HepG2 (cell line): ENCODE data around the gene B4GALT1. TPM values are rescaled to one million over a fixed set of nuclear protein-coding genes. Genes with fewer than 3 reads are reported as not detected.

Experiments used
- ATAC-seq: fragments of 200-7000 bp; cut with Tn5 transposase; 3 replicates; pipeline ENCODE4 v1.9.1; 2020; ENCODE audit warnings: mild to moderate bottlenecking, moderate library complexity
- BruUV-seq: library from RNA; stranded (reverse); fragments of 400-500 nt; replicated peaks from 2 replicates; lab custom pipeline; 2021; lab: Mats Ljungman, UMichigan
- CTCF ChIA-PET: fragments of 300-600 bp; formaldehyde crosslinking; extraction: SDS; loops from one replicate; lab custom pipeline; 2021; ENCODE audit warnings: low total read pairs, inconsistent platforms, low intra/inter-chr PET ratio; lab: Yijun Ruan, JAX
- POLR2A ChIA-PET: fragments of 350-600 bp; sonication (Branson Sonifier 250); formaldehyde crosslinking; loops from one replicate; lab custom pipeline; 2020; ENCODE audit warnings: antibody characterized with exemption, inconsistent platforms; lab: Yijun Ruan, JAX
- DNase-seq: peaks from one replicate; pipeline ENCODE4 v3.0.0-alpha.2; 2015; ENCODE audit warnings: low spot score
- FAIRE-seq: peaks from 3 replicates; lab custom pipeline; 2011; peaks lifted over from hg19 to GRCh38; lab: Jason Lieb, UNC
- H2AFZ ChIP-seq: one replicate; pipeline ENCODE4 v1.6.1; 2011; ENCODE audit warnings: low read length, inconsistent platforms
- H3K27ac ChIP-seq: fragments of 300-600 bp; 3 replicates; pipeline ENCODE4 v1.8.0; 2011; ENCODE audit warnings: mixed run types, mild to moderate bottlenecking, mixed read lengths, low read length, inconsistent platforms; ENCODE audit not compliant: insufficient read depth; ENCODE audit errors: extremely low read length
- H3K27me3 ChIP-seq, 2 experiments: fragments of 200-600 bp in 1 of 2; 2 replicates in 1 of 2; 3 replicates in 1 of 2; pipeline versions ENCODE4 v1.6.0 to v1.8.0; 2011; ENCODE audit warnings: low read length in 2 of 2, mild to moderate bottlenecking in 2 of 2, moderate library complexity in 2 of 2, inconsistent platforms in 1 of 2; ENCODE audit not compliant: insufficient read depth in 2 of 2, control insufficient read depth in 1 of 2
- H3K36me3 ChIP-seq, 2 experiments: fragments of 200-600 bp in 1 of 2; replicated peaks in 1 of 2; 2 replicates in 1 of 2; 3 replicates in 1 of 2; pipeline versions ENCODE4 v1.5.1 to v1.8.0; 2011; ENCODE audit warnings: low read length in 2 of 2, inconsistent platforms in 1 of 2; ENCODE audit not compliant: insufficient read depth in 2 of 2, control insufficient read depth in 1 of 2
- H3K4me1 ChIP-seq: 2 replicates; pipeline ENCODE4 v1.5.1; 2012; ENCODE audit warnings: low read length, inconsistent platforms; ENCODE audit not compliant: insufficient read depth
- H3K4me2 ChIP-seq: 2 replicates; pipeline ENCODE4 v1.6.0; 2011; ENCODE audit warnings: low read depth, low read length, inconsistent platforms
- H3K4me3 ChIP-seq, 3 experiments: fragments of 200-600 bp in 1 of 3; sonication (generic), shearing (Covaris generic) in 1 of 3; replicated peaks in 1 of 3; 2 replicates each; pipeline ENCODE4 v1.5.1; 2011 to 2016; ENCODE audit warnings: low read length in 3 of 3, inconsistent platforms in 2 of 3, low read depth in 2 of 3, mild to moderate bottlenecking in 2 of 3, control low read depth in 1 of 3, mixed read lengths in 1 of 3; ENCODE audit not compliant: insufficient read depth in 1 of 3
- H3K79me2 ChIP-seq: one replicate; pipeline ENCODE4 v1.6.1; 2011; ENCODE audit warnings: low read length, inconsistent platforms; ENCODE audit not compliant: insufficient read depth
- H3K9ac ChIP-seq: 2 replicates; pipeline ENCODE4 v1.6.0; 2011; ENCODE audit warnings: mild to moderate bottlenecking, low read depth, low read length, inconsistent platforms; ENCODE audit not compliant: insufficient read depth
- H3K9me3 ChIP-seq: 2 replicates; pipeline ENCODE4 v1.5.1; 2012; ENCODE audit warnings: mild to moderate bottlenecking, low read length
- H4K20me1 ChIP-seq: 2 replicates; pipeline ENCODE4 v1.6.0; 2011; ENCODE audit warnings: inconsistent platforms, mild to moderate bottlenecking, low read length, moderate library complexity; ENCODE audit not compliant: insufficient read depth
- FOXM1 ChIP-seq: sonication (generic); formaldehyde crosslinking; IDR thresholded peaks from 2 replicates; pipeline ENCODE4 v1.5.0; 2020; ENCODE audit warnings: missing genetic modification reagents
- RAD21 ChIP-seq: fragments of 450-650 bp; formaldehyde crosslinking; IDR thresholded peaks from 2 replicates; pipeline ENCODE4 v1.5.0; 2020; ENCODE audit warnings: mild to moderate bottlenecking
- TBL1XR1 ChIP-seq: fragments of 150-350 bp; IDR thresholded peaks from 2 replicates; pipeline ENCODE4 v1.6.1; 2014; ENCODE audit warnings: borderline replicate concordance, low read length; ENCODE audit not compliant: partially characterized antibody
- ZBTB21 ChIP-seq: sonication (generic); formaldehyde crosslinking; IDR thresholded peaks from 2 replicates; pipeline ENCODE4 v1.4.0; 2020; ENCODE audit warnings: missing genetic modification reagents
- ZNF768 ChIP-seq: sonication (generic); formaldehyde crosslinking; IDR thresholded peaks from 2 replicates; pipeline ENCODE4 v1.4.0; 2020; ENCODE audit warnings: missing genetic modification reagents
- WGBS: methylation state at CpG from one replicate; pipeline ENCODE4 v1.1.6; 2017; ENCODE audit warnings: low lambda C conversion rate; 5-methylcytosine and 5-hydroxymethylcytosine counted together
- in situ Hi-C: cut with HindIII; loops from 2 replicates; pipeline ENCODE4 v1.10.0; 2017; ENCODE audit warnings: low pct_unique_long_range_greater_than_20kb; ENCODE audit not compliant: extremely low pct_ligation_motif_present
- intact Hi-C: fragments of 100-400 bp; cut with micrococcal nuclease; formaldehyde crosslinking; loops from one replicate; pipeline ENCODE4 v1.10.0; 2022; ENCODE audit not compliant: unreplicated experiment
- polyA plus RNA-seq, 8 experiments: library from polyadenylated mRNA; depleted of rRNA in 3 of 8; stranded (reverse) in 7 of 8; unstranded in 1 of 8; fragments of >200 nt; fragmentation: Illumina TruSeq in 4 of 8; extraction: Trizol in 4 of 8; gene quantifications; 2 replicates each; pipeline versions ENCODE4 v1.2.1 to v1.2.3, GENCODE V29; 2011 to 2016; ENCODE audit warnings: low read depth in 4 of 8, missing spikeins in 1 of 8, mixed read lengths in 1 of 8; ENCODE audit not compliant: insufficient read depth in 1 of 8
- total RNA-seq, 5 experiments: library from RNA; depleted of rRNA; stranded (reverse); fragments of >200 nt; fragmentation: Illumina TruSeq; extraction: Trizol; gene quantifications; 2 replicates each; pipeline ENCODE4 v1.2.3, GENCODE V29; 2016; ENCODE audit warnings: low read depth in 1 of 5
- TF ChIP-seq, protein P1 (sequence below): sonication (generic); formaldehyde crosslinking; IDR thresholded peaks from 2 replicates; pipeline ENCODE4 v1.8.1; 2023; ENCODE audit warnings: mild to moderate bottlenecking, moderate library complexity, missing genetic modification reagents

B4GALT1 gene
- total and polyA plus RNA-seq, 2 of the 13 experiments (the other 11 are each of a cell fraction or from before 2014, with no cell fraction given): 15.7 to 33.5 TPM

DNA sequence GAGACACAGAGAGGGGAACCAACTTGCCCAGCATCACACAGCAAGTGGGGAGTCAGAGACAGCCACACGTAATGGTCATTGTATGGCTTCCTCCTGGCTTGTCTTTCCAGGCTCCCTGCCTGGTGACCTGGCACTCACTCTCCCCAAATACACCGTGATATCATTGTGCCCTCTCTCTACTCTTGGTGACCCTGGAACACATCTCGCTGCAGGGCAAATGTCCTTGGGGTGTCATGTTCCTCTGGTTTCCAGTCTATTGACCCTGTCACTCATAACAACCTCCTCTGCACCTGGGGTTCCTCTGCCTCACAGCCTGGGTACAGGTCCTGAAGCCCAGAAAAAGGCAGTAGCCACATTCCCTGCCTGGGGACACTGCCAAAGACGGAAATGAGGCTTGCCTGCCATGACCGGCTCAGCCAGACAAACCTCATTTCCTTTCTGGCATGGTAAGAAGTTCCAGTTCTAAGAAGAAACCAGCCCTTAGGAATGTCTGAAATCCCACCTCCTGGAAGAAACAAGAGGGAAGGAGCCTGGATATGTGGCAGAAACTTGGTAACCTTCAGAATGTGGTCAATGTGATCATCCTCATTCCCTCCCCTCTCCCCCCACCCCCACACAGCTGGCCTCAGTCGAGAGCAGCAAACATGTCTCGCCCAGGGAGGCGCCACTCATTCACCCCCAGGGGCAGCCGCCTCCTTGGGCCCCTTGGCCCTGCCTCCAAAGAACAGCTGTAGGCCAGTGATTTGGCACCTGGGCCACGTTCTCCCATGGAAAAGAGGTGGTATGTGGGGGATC, 60.1 kb downstream of the B4GALT1 start:
- Histone ChIP-seq H3K4me1 (peaks cover 27% of the 10 kb centered on the region), H3K27me3 (no peaks in the 10 kb centered on the region)

DNA sequence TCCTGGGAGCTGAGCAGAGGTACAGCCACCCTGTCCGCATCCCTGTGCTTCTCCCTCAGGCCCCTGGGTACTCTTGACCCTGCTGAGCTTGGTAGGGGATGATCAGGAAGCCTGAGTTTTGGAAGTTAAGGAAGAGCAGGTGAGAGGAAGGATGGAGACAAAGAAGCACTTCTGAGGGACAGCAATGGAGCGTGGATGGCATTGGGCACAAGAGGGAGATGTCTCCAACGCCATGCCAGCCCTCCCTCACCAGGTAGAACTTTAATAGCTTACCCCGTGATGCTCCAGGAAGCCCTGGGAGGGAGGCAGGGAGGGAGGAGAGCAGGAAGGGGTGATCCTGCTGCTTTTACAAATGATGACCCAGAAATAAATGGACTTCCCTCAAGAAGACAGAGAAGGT, 60.8 kb downstream of the B4GALT1 start:
- 46% methylated on average over 4 of the region's 4 CpGs for WGBS
- Histone ChIP-seq H3K4me1 (peaks cover 27% of the 10 kb centered on the region), H3K27me3 (peaks cover 0 to under 1% of the 10 kb centered on the region in 2 experiments; a peak in 2 of 5 replicates), H3K4me2 (no peak overlapping the region), H3K4me3 (no peak overlapping the region), H3K79me2 (no peaks in the 10 kb centered on the region), H3K27ac (no peak overlapping the region), H3K9me3 (no peaks in the 10 kb centered on the region), H3K9ac (no peak overlapping the region), H4K20me1 (no peaks in the 10 kb centered on the region), H2AFZ (no peak overlapping the region), H3K36me3 (no peaks in the 10 kb centered on the region)
- in situ Hi-C loops (no loop called here), intact Hi-C loops (no loop called here)
- TF ChIP-seq TBL1XR1 (no peak), FOXM1 (no peak), RAD21 (no peak)
- ATAC-seq (no peak), DNase-seq (no peak), FAIRE-seq (no peak)
- BruUV-seq: no TSS peak
- ChIA-PET POLR2A (no interaction called here), CTCF (no interaction called here)

More for the DNA sequence above, 60.1 kb downstream of the B4GALT1 start:
- no peak overlapping the region for H3K4me3 ChIP-seq
- intact Hi-C loops (no loop called here), in situ Hi-C loops (no loop called here)
- TF ChIP-seq, protein P1, sequence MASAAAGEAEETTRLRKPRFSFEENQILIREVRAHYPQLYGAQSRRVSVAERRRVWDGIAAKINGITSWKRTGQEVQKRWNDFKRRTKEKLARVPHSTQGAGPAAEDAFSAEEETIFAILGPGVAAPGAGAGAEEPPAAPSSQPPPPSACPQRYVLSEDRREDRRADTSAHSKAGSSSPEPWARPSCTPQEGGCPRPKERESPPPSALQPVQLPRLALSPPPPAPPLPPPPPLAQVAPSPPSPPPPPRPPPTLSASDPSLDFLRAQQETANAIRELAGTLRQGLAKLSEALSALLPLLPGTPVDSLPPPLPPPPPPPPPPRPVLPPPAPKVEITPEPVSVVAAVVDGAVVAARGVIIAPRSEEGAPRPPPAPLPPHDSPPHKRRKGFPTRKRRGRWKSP: no peak
- no peak for TF ChIP-seq ZBTB21 (CRISPR knock-in tag)
- peak; percentile 90 for TF ChIP-seq ZNF768 (CRISPR knock-in tag)
- H3K4me2 ChIP-seq: no peak overlapping the region
- ChIA-PET CTCF (no interaction called here), POLR2A (no interaction called here)
- 56% methylated on average over 10 of the region's 10 CpGs for whole genome bisulfite sequencing
- H3K9ac ChIP-seq: no peak overlapping the region
- no peak overlapping the region for H2AFZ ChIP-seq
- no TSS peak for BruUV-seq
- H3K79me2 ChIP-seq: no peaks in the 10 kb centered on the region
- H3K36me3 ChIP-seq: peaks cover 1 to 2% of the 10 kb centered on the region in 2 experiments; a peak in 2 of 5 replicates
- no peak for FAIRE-seq
- ATAC-seq: peak; percentile 24
- no peaks in the 10 kb centered on the region for H3K9me3 ChIP-seq
- no peaks in the 10 kb centered on the region for H4K20me1 ChIP-seq
- H3K27ac ChIP-seq: no peak overlapping the region
- no peak for DNase-seq
